Naive thymus-derived CD8-positive, alpha-beta T cell (primary cell): Measurements from ENCODE around the gene GSTP1. TPM values are rescaled to one million over a fixed set of nuclear protein-coding genes. Genes with fewer than 3 reads are reported as not detected.

Experiments used
- polyA plus RNA-seq, 3 donors: library from polyadenylated mRNA; unstranded; fragments of 300-500 nt; fragmentation: Illumina TruSeq; gene quantifications; one replicate each; pipeline ENCODE4 v1.2.3, GENCODE V29; 2021
- total RNA-seq, 8 experiments: library from RNA in 2 of 8; stranded (reverse) in 2 of 8; gene quantifications; one replicate each; pipeline ENCODE4 v1.2.3 and lab custom pipeline; 2021 to 2026

GSTP1 gene
- total and polyA plus RNA-seq, 5 experiments from 2014 or later, result 177 to 278 (median 234) TPM

Other genes with a start within 250 kb of the GSTP1 start
- gene POLD4, start 230.3 kb upstream of the GSTP1 start, total RNA-seq, result 100 to 1,000 TPM; 102 to 110 TPM
- gene POLD4, start 230.3 kb upstream of the GSTP1 start, polyA plus RNA-seq, result 100 to 1,000 TPM in 2 of 3 donors, 10 to 100 TPM in 1; 87.7 to 105 (median 102) TPM
- gene CLCF1, start 210.2 kb upstream of the GSTP1 start, total RNA-seq, result 1 to 10 TPM; 1.1 to 1.5 TPM
- gene CLCF1, start 210.2 kb upstream of the GSTP1 start, polyA plus RNA-seq, result under 1 TPM in 1 of 3 donors, not detected in 2; 0.58 TPM
- gene RAD9A, start 191.8 kb upstream of the GSTP1 start, total RNA-seq, result 10 to 100 TPM; 47.3 to 58.1 TPM
- gene RAD9A, start 191.8 kb upstream of the GSTP1 start, polyA plus RNA-seq, result 1 to 10 TPM; 6.5 to 9.4 (median 6.6) TPM
- 100 to 1,000 TPM; 141 to 146 TPM for gene PPP1CA, start 182.0 kb upstream of the GSTP1 start, total RNA-seq
- 100 to 1,000 TPM; 357 to 518 (median 403) TPM for gene PPP1CA, start 182.0 kb upstream of the GSTP1 start, polyA plus RNA-seq
- 100 to 1,000 TPM; 403 to 419 TPM for gene TBC1D10C, start 179.7 kb upstream of the GSTP1 start, total RNA-seq
- 100 to 1,000 TPM; 231 to 307 (median 251) TPM for gene TBC1D10C, start 179.7 kb upstream of the GSTP1 start, polyA plus RNA-seq
- gene CARNS1, start 168.1 kb upstream of the GSTP1 start, total RNA-seq, result 10 to 100 TPM; 18.5 to 21.2 TPM
- 1 to 10 TPM; 2.2 to 3.7 (median 2.3) TPM for gene CARNS1, start 168.1 kb upstream of the GSTP1 start, polyA plus RNA-seq
- gene RPS6KB2, start 155.3 kb upstream of the GSTP1 start, total RNA-seq, result 10 to 100 TPM; 80.9 to 82.8 TPM
- gene RPS6KB2, start 155.3 kb upstream of the GSTP1 start, polyA plus RNA-seq, result 10 to 100 TPM; 41.9 to 45.9 (median 43.2) TPM
- gene PTPRCAP, start 146.1 kb upstream of the GSTP1 start, total RNA-seq, result 100 to 1,000 TPM; 212 to 215 TPM
- gene PTPRCAP, start 146.1 kb upstream of the GSTP1 start, polyA plus RNA-seq, result 100 to 1,000 TPM; 647 to 717 (median 686) TPM
- 10 to 100 TPM; 21.2 to 22.3 TPM for gene CORO1B, start 140.3 kb upstream of the GSTP1 start, total RNA-seq
- 10 to 100 TPM in 1 of 3 donors, 1 to 10 TPM in 2; 9.2 to 12.6 (median 9.8) TPM for gene CORO1B, start 140.3 kb upstream of the GSTP1 start, polyA plus RNA-seq
- gene GPR152, start 131.1 kb upstream of the GSTP1 start, total RNA-seq, result not detected
- gene GPR152, start 131.1 kb upstream of the GSTP1 start, polyA plus RNA-seq, result 1 to 10 TPM in 1 of 3 donors, under 1 TPM in 2; 0.20 to 1.2 (median 0.86) TPM
- gene CABP4, start 128.5 kb upstream of the GSTP1 start, total RNA-seq, result 1 to 10 TPM; 2.9 to 3.7 TPM
- gene CABP4, start 128.5 kb upstream of the GSTP1 start, polyA plus RNA-seq, result under 1 TPM; 0.58 to 0.96 (median 0.62) TPM
- 100 to 1,000 TPM; 105 to 111 TPM for gene TMEM134, start 114.6 kb upstream of the GSTP1 start, total RNA-seq
- gene TMEM134, start 114.6 kb upstream of the GSTP1 start, polyA plus RNA-seq, result 100 to 1,000 TPM; 128 to 148 (median 144) TPM
- 100 to 1,000 TPM; 136 to 141 TPM for gene AIP, start 100.8 kb upstream of the GSTP1 start, total RNA-seq
- 100 to 1,000 TPM; 146 to 169 (median 146) TPM for gene AIP, start 100.8 kb upstream of the GSTP1 start, polyA plus RNA-seq
- gene PITPNM1, start 78.4 kb upstream of the GSTP1 start, total RNA-seq, result 100 to 1,000 TPM; 118 to 120 TPM
- gene PITPNM1, start 78.4 kb upstream of the GSTP1 start, polyA plus RNA-seq, result 10 to 100 TPM; 13.8 to 36.5 (median 15.9) TPM
- gene CDK2AP2, start 75.7 kb upstream of the GSTP1 start, total RNA-seq, result 10 to 100 TPM; 41.8 to 46.4 TPM
- gene CDK2AP2, start 75.7 kb upstream of the GSTP1 start, polyA plus RNA-seq, result 10 to 100 TPM; 75.9 to 96.8 (median 79.5) TPM
- gene CABP2, start 60.4 kb upstream of the GSTP1 start, total RNA-seq, result not detected
- not detected for gene CABP2, start 60.4 kb upstream of the GSTP1 start, polyA plus RNA-seq
- gene NDUFV1, start 23.1 kb downstream of the GSTP1 start, total RNA-seq, result 100 to 1,000 TPM; 197 to 199 TPM
- gene NDUFV1, start 23.1 kb downstream of the GSTP1 start, polyA plus RNA-seq, result 100 to 1,000 TPM; 122 to 123 (median 122) TPM
- 1 to 10 TPM; 2.0 to 3.2 TPM for gene NUDT8, start 46.1 kb downstream of the GSTP1 start, total RNA-seq
- 1 to 10 TPM; 2.7 to 3.1 (median 2.7) TPM for gene NUDT8, start 46.1 kb downstream of the GSTP1 start, polyA plus RNA-seq
- not detected for gene TBX10, start 56.0 kb downstream of the GSTP1 start, total RNA-seq
- gene TBX10, start 56.0 kb downstream of the GSTP1 start, polyA plus RNA-seq, result not detected
- not detected for gene ACY3, start 66.9 kb downstream of the GSTP1 start, total RNA-seq
- under 1 TPM in 2 of 3 donors, not detected in 1; 0.29 to 0.64 TPM for gene ACY3, start 66.9 kb downstream of the GSTP1 start, polyA plus RNA-seq
- gene ALDH3B2, start 90.8 kb downstream of the GSTP1 start, total RNA-seq, result not detected
- not detected for gene ALDH3B2, start 90.8 kb downstream of the GSTP1 start, polyA plus RNA-seq